Body of pancreas (tissue), 4 donors: ENCODE results near the gene IFNB1.

Source experiments
- CTCF ChIP-seq, 7 experiments: fragments of 450-650 bp in 4 of 7; fragments of 200-600 bp in 3 of 7; sonication (generic) in 3 of 7; IDR thresholded peaks; one replicate each; pipeline ENCODE4 v1.5.1; 2016 to 2019; ENCODE audit warnings: antibody characterized with exemption in 7 of 7
- POLR2A ChIP-seq, 3 donors: fragments of 450-650 bp; IDR thresholded peaks; one replicate each; pipeline ENCODE4 v1.6.1; 2016; ENCODE audit warnings: antibody characterized with exemption in 3 of 3, mild to moderate bottlenecking in 2 of 3

GRCh38 chr9:21030389-21031035 lies 47.2 kb downstream of the IFNB1 start:
- TF ChIP-seq CTCF (IDR thresholded peaks at IDR 0.05) (no peak), POLR2A (IDR thresholded peaks at IDR 0.05) (no peak)
